Panc1 (cell line): Measurements from ENCODE around the gene SGPP2. TPM values are rescaled to one million over a fixed set of nuclear protein-coding genes. Genes with fewer than 3 reads are reported as not detected.

Experiments
- ATAC-seq: fragments of 200-7000 bp; cut with Tn5 transposase; 2 replicates; pipeline ENCODE4 v1.9.1; 2020; ENCODE audit warnings: mild to moderate bottlenecking, moderate library complexity
- BruUV-seq: library from RNA; stranded (reverse); fragments of 400-500 nt; replicated peaks from 2 replicates; lab custom pipeline; 2021; lab: Mats Ljungman, UMichigan
- CTCF ChIA-PET: fragments of 300-600 bp; sonication (Branson Sonifier 250); formaldehyde crosslinking; loops from one replicate; lab custom pipeline; 2022; ENCODE audit warnings: antibody characterized with exemption; lab: Charles Lee
- POLR2A ChIA-PET: fragments of 300-600 bp; sonication (Branson Sonifier 250); formaldehyde crosslinking; loops from one replicate; lab custom pipeline; 2022; ENCODE audit warnings: antibody characterized with exemption; lab: Charles Lee
- DNase-seq: peaks from one replicate; pipeline ENCODE4 v3.0.0-alpha.2; 2010; ENCODE audit warnings: low read depth, low spot score
- H3K27ac ChIP-seq: 2 replicates; pipeline ENCODE4 v1.5.1; 2011; ENCODE audit warnings: mild to moderate bottlenecking, low read length, inconsistent platforms
- H3K27me3 ChIP-seq: fragments of 200-500 bp; sonication (Bioruptor generic); 2 replicates; pipeline ENCODE4 v1.6.0; 2014; ENCODE audit warnings: low read length, inconsistent platforms; ENCODE audit not compliant: control insufficient read depth, insufficient read depth
- H3K36me3 ChIP-seq: fragments of 200-500 bp; sonication (Bioruptor generic); 2 replicates; pipeline ENCODE4 v1.5.1; 2014; ENCODE audit warnings: inconsistent platforms, mild to moderate bottlenecking, low read length, moderate library complexity; ENCODE audit not compliant: control insufficient read depth, insufficient read depth
- H3K4me1 ChIP-seq: 2 replicates; pipeline ENCODE4 v1.5.1; 2011; ENCODE audit warnings: inconsistent platforms, mild to moderate bottlenecking, low read length, moderate library complexity; ENCODE audit not compliant: control insufficient read depth, insufficient read depth
- H3K4me3 ChIP-seq, 2 experiments: 2 replicates each; pipeline ENCODE4 v1.5.1; 2011 to 2012; ENCODE audit warnings: low read depth in 2 of 2, low read length in 2 of 2, mild to moderate bottlenecking in 2 of 2, inconsistent platforms in 1 of 2, moderate library complexity in 1 of 2
- H3K9me3 ChIP-seq: fragments of 200-500 bp; sonication (Bioruptor generic); 2 replicates; pipeline ENCODE4 v1.5.1; 2014; ENCODE audit warnings: low read depth, mild to moderate bottlenecking, inconsistent platforms, low read length, moderate library complexity; ENCODE audit not compliant: control insufficient read depth, insufficient read depth
- CTCF ChIP-seq: fragments of 450-650 bp; IDR thresholded peaks from 2 replicates; pipeline ENCODE4 v1.5.1; 2017; ENCODE audit warnings: mild to moderate bottlenecking
- POLR2AphosphoS5 ChIP-seq: IDR thresholded peaks from 2 replicates; pipeline ENCODE4 v1.6.1; 2012; ENCODE audit warnings: mild to moderate bottlenecking, low read depth, low read length, moderate library complexity
- REST ChIP-seq, 2 experiments: IDR thresholded peaks; 2 replicates each; pipeline ENCODE4 v1.6.1; 2011 to 2012; ENCODE audit warnings: low read depth in 2 of 2, control low read depth in 1 of 2, low read length in 1 of 2, mild to moderate bottlenecking in 1 of 2, moderate library complexity in 1 of 2; ENCODE audit not compliant: insufficient read depth in 1 of 2
- SIN3A ChIP-seq: IDR thresholded peaks from 2 replicates; pipeline ENCODE4 v1.6.1; 2012; ENCODE audit warnings: low read depth, mild to moderate bottlenecking, low read length, moderate library complexity, borderline replicate concordance; ENCODE audit not compliant: insufficient read depth
- TCF7L2 ChIP-seq: IDR thresholded peaks from 2 replicates; pipeline ENCODE4 v1.6.1; 2011; ENCODE audit warnings: mild to moderate bottlenecking, low read depth, low read length, inconsistent platforms
- in situ Hi-C: cut with HindIII; loops from 2 replicates; pipeline ENCODE4 v1.10.0; 2016; ENCODE audit warnings: low sequenced_read_pairs, low pct_unique_long_range_greater_than_20kb
- intact Hi-C: fragments of 100-400 bp; cut with micrococcal nuclease; formaldehyde crosslinking; loops from one replicate; pipeline ENCODE4 v1.10.0; 2022; ENCODE audit not compliant: unreplicated experiment
- total RNA-seq: library from RNA; stranded (reverse); gene quantifications from one replicate; pipeline ENCODE4 v1.2.1, GENCODE V29; 2021; ENCODE audit not compliant: unreplicated experiment

SGPP2 gene
- total RNA-seq, 1 experiment from 2014 or later, result 0.05 TPM

DNA sequence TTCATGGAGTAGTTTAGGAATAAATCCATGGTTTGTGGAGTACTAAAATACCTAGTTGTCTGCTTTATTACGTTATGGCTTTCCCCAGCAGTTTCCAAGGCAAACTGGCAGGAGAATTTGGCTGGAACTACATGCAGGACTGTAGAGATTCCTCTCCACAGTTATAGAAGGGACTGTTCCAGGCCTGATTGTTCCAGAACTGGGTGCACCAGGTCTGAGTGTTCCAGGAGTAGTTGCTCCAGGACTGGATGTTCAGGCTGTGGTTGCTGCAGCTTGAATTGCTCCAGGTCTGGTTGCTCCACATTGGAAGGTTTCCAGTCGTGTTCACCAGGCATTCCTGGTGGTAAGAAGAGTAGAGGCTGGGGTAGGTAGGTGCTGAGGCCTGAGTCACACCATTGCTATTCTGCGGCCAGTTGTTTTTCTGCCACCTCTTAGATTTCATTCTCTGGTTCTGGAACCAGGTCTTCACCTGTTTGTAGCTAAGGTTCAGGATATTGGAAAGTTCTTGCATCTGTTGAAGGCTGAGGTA is 28.1 kb downstream of the SGPP2 start:
- in situ Hi-C loops, result no loop called here
- intact Hi-C loops, result no loop called here
- ATAC-seq (no peak), DNase-seq (no peak)
- Histone ChIP-seq H3K9me3 (no peaks in the 10 kb centered on the region), H3K27me3 (no peaks in the 10 kb centered on the region), H3K4me1 (no peaks in the 10 kb centered on the region), H3K27ac (no peak overlapping the region), H3K4me3 (no peak overlapping the region), H3K36me3 (no peaks in the 10 kb centered on the region)
- ChIA-PET CTCF (no interaction called here), POLR2A (no interaction called here)
- TF ChIP-seq SIN3A (no peak), TCF7L2 (no peak), POLR2AphosphoS5 (no peak), REST (IDR thresholded peaks at IDR 0.05; ENCODE audit: insufficient read depth in 1 of 2, low read depth in 2 of 2, low read length in 1 of 2) (no peak), CTCF (no peak)
- no TSS peak for BruUV-seq

DNA sequence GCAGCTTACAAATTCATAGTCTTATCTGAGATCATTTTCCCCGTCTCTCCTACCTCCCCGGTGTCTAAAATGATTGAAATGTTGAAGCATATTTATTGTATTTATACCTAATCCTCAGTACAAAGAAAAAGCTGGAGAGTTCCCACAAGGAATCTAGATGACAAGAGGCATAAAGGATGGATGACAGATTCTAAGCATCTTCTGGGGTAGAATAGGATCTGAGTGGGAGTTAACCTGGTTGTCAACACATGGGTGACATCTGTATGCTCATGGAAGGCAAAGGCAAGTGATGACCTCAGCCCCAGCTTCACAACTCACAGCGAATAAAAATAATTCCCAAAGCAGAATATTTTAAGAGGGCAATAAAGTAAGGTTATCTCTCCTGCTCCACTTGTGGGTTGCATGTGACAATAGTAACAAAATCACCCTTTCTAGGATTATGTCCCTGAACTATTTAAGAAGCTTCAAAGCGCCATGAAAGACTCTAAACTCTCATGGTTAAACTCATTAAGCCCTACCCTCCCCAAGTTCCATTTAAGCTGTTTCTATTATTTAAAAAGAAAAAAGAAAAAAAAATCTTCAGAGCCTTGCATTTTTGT is 32.2 kb downstream of the SGPP2 start:
- no peaks in the 10 kb centered on the region for H3K36me3 ChIP-seq
- H3K4me3 ChIP-seq, result no peak overlapping the region
- TF ChIP-seq REST (IDR thresholded peaks at IDR 0.05; ENCODE audit: insufficient read depth in 1 of 2, low read depth in 2 of 2, low read length in 1 of 2) (no peak), CTCF (no peak)
- POLR2A ChIA-PET, result no interaction called here
- in situ Hi-C loops (no loop called here), intact Hi-C loops (no loop called here)
- ATAC-seq (no peak), DNase-seq (no peak)
- H3K27ac ChIP-seq, result no peak overlapping the region
- no peaks in the 10 kb centered on the region for H3K27me3 ChIP-seq
- no peaks in the 10 kb centered on the region for H3K4me1 ChIP-seq
- CTCF ChIA-PET, result no interaction called here
- H3K9me3 ChIP-seq, result no peaks in the 10 kb centered on the region
- no TSS peak for BruUV-seq
